Measurements from ENCODE around the gene CDH18.

CDH18 gene

GRCh38 chr5:19927919-19928318 lies 60.1 kb downstream of the CDH18 start:
- TF ChIP-seq CTCF (IDR thresholded peaks at IDR 0.05; ENCODE audit: unreplicated experiment in 3 of 3), result no peak
- H3K4me3 Mint-ChIP-seq, result no peak overlapping the region
- H3K36me3 Mint-ChIP-seq (ENCODE audit: low read depth), result no peaks in the 10 kb centered on the region
- no peaks in the 10 kb centered on the region for H3K4me1 Mint-ChIP-seq
- H3K27me3 Mint-ChIP-seq (ENCODE audit: low read depth), result peaks cover 4% of the 10 kb centered on the region
- H3K27ac Mint-ChIP-seq, result no peak overlapping the region
- no peaks in the 10 kb centered on the region for H3K9me3 Mint-ChIP-seq

- TF ChIP-seq CTCF (IDR thresholded peaks at IDR 0.05; ENCODE audit: unreplicated experiment in 3 of 3), result no peak
- no peak overlapping the region for H3K4me3 Mint-ChIP-seq
- no peaks in the 10 kb centered on the region for H3K4me1 Mint-ChIP-seq
- no peak overlapping the region for H3K27ac Mint-ChIP-seq
- no peaks in the 10 kb centered on the region for H3K36me3 Mint-ChIP-seq (ENCODE audit: low read depth)
- H3K27me3 Mint-ChIP-seq (ENCODE audit: low read depth), result peaks cover 4% of the 10 kb centered on the region
- H3K9me3 Mint-ChIP-seq, result no peaks in the 10 kb centered on the region
Observed at GRCh38 chr5:19927170-19927569, 60.8 kb downstream of the CDH18 start.

GRCh38 chr5:19923742-19924141 lies 64.3 kb downstream of the CDH18 start:
- no peak overlapping the region for H3K27ac Mint-ChIP-seq
- H3K4me1 Mint-ChIP-seq, result no peaks in the 10 kb centered on the region
- TF ChIP-seq CTCF (IDR thresholded peaks at IDR 0.05; ENCODE audit: unreplicated experiment in 3 of 3), result no peak
- H3K36me3 Mint-ChIP-seq (ENCODE audit: low read depth), result no peaks in the 10 kb centered on the region
- no peak overlapping the region for H3K4me3 Mint-ChIP-seq
- H3K9me3 Mint-ChIP-seq, result no peaks in the 10 kb centered on the region
- peaks cover 4% of the 10 kb centered on the region for H3K27me3 Mint-ChIP-seq (ENCODE audit: low read depth)

- H3K36me3 Mint-ChIP-seq (ENCODE audit: low read depth), result no peaks in the 10 kb centered on the region
- H3K27ac Mint-ChIP-seq, result no peak overlapping the region
- peaks cover 4% of the 10 kb centered on the region for H3K27me3 Mint-ChIP-seq (ENCODE audit: low read depth)
- no peaks in the 10 kb centered on the region for H3K9me3 Mint-ChIP-seq
- TF ChIP-seq CTCF (IDR thresholded peaks at IDR 0.05; ENCODE audit: unreplicated experiment in 3 of 3), result no peak
- H3K4me3 Mint-ChIP-seq, result no peak overlapping the region
- no peaks in the 10 kb centered on the region for H3K4me1 Mint-ChIP-seq
Observed at GRCh38 chr5:19920761-19921160, 67.2 kb downstream of the CDH18 start.

GRCh38 chr5:19918780-19919179 lies 69.2 kb downstream of the CDH18 start:
- peaks cover 2% of the 10 kb centered on the region for H3K27me3 Mint-ChIP-seq (ENCODE audit: low read depth)
- H3K36me3 Mint-ChIP-seq (ENCODE audit: low read depth), result no peaks in the 10 kb centered on the region
- no peaks in the 10 kb centered on the region for H3K4me1 Mint-ChIP-seq
- no peaks in the 10 kb centered on the region for H3K9me3 Mint-ChIP-seq
- H3K27ac Mint-ChIP-seq, result no peak overlapping the region
- TF ChIP-seq CTCF (IDR thresholded peaks at IDR 0.05; ENCODE audit: unreplicated experiment in 3 of 3), result no peak
- H3K4me3 Mint-ChIP-seq, result no peak overlapping the region

GRCh38 chr5:19917588-19918122 lies 70.3 kb downstream of the CDH18 start:
- Mint-ChIP-seq H3K36me3 (ENCODE audit: low read depth) (no peaks in the 10 kb centered on the region), H3K4me1 (no peaks in the 10 kb centered on the region), H3K9me3 (no peaks in the 10 kb centered on the region), H3K4me3 (no peak overlapping the region), H3K27me3 (ENCODE audit: low read depth) (no peaks in the 10 kb centered on the region), H3K27ac (no peak overlapping the region)
- TF ChIP-seq CTCF (IDR thresholded peaks at IDR 0.05; ENCODE audit: unreplicated experiment in 3 of 3), result no peak

Measured in nephron (organoid).